Subcutaneous abdominal adipose tissue (tissue), 5 donors: ENCODE measurements around the gene MAGI1.

Experiments used
- H3K27ac ChIP-seq: one replicate; pipeline ENCODE4 v1.7.0; 2013; ENCODE audit warnings: low read depth, mild to moderate bottlenecking, inconsistent platforms, low read length, moderate library complexity
- H3K27me3 ChIP-seq, 5 donors: one replicate each; pipeline ENCODE4 v1.7.0; 2013; ENCODE audit warnings: low read length in 5 of 5, inconsistent platforms in 1 of 5; ENCODE audit not compliant: control insufficient read depth in 5 of 5, insufficient read depth in 4 of 5
- H3K36me3 ChIP-seq, 5 donors: one replicate each; pipeline ENCODE4 v1.7.0; 2013; ENCODE audit warnings: low read length in 5 of 5; ENCODE audit not compliant: control insufficient read depth in 5 of 5, insufficient read depth in 5 of 5
- H3K4me1 ChIP-seq, 5 donors: one replicate each; pipeline ENCODE4 v1.7.0; 2013; ENCODE audit warnings: low read length in 5 of 5, mild to moderate bottlenecking in 3 of 5, moderate library complexity in 1 of 5; ENCODE audit not compliant: control insufficient read depth in 5 of 5, insufficient read depth in 5 of 5
- H3K4me3 ChIP-seq, 5 donors: one replicate each; pipeline ENCODE4 v1.7.0; 2013; ENCODE audit warnings: low read length in 5 of 5, low read depth in 1 of 5
- H3K9ac ChIP-seq, 5 donors: one replicate each; pipeline ENCODE4 v1.7.0; 2013; ENCODE audit warnings: low read length in 5 of 5, mild to moderate bottlenecking in 4 of 5, moderate library complexity in 3 of 5
- H3K9me3 ChIP-seq, 5 donors: one replicate each; pipeline ENCODE4 v1.7.0; 2013; ENCODE audit warnings: low read length in 5 of 5; ENCODE audit not compliant: control insufficient read depth in 5 of 5
- donor health status: healthy.
- donor health status: healthy.
- donor health status: healthy.
- donor health status: healthy.
- donor health status: healthy.

Gene MAGI1

GRCh38 chr3:65828706-65829105, 210.0 kb downstream of the MAGI1 start:
- Histone ChIP-seq H3K27me3 (no peaks in the 10 kb centered on the region), H3K36me3 (no peaks in the 10 kb centered on the region), H3K4me1 (peaks cover 0 to 34% (median 22%) of the 10 kb centered on the region in 5 donors), H3K9me3 (no peaks in the 10 kb centered on the region), H3K4me3 (no peak overlapping the region), H3K27ac (no peak overlapping the region), H3K9ac (no peak overlapping the region)

GRCh38 chr3:65827076-65827475, 211.6 kb downstream of the MAGI1 start:
- Histone ChIP-seq H3K27ac (no peak overlapping the region), H3K4me3 (no peak overlapping the region), H3K9ac (no peak overlapping the region), H3K9me3 (peaks cover 0 to 3% (median 0%) of the 10 kb centered on the region in 5 donors), H3K36me3 (no peaks in the 10 kb centered on the region), H3K4me1 (peaks cover 0 to 27% (median 18%) of the 10 kb centered on the region in 5 donors), H3K27me3 (no peaks in the 10 kb centered on the region)

GRCh38 chr3:65824166-65824565, 214.6 kb downstream of the MAGI1 start:
- no peak overlapping the region for H3K4me3 ChIP-seq
- H3K36me3 ChIP-seq, result no peaks in the 10 kb centered on the region
- H3K9me3 ChIP-seq, result peaks cover 0 to 3% (median 0%) of the 10 kb centered on the region in 5 donors
- no peaks in the 10 kb centered on the region for H3K27me3 ChIP-seq
- peaks cover 0 to 8% (median 0%) of the 10 kb centered on the region in 5 donors for H3K4me1 ChIP-seq
- H3K27ac ChIP-seq, result no peak overlapping the region
- no peak overlapping the region for H3K9ac ChIP-seq

- Histone ChIP-seq H3K9ac (no peak overlapping the region), H3K27me3 (no peaks in the 10 kb centered on the region), H3K9me3 (peaks cover 0 to 3% (median 0%) of the 10 kb centered on the region in 5 donors), H3K4me3 (no peak overlapping the region), H3K4me1 (peaks cover 0 to 2% (median 0%) of the 10 kb centered on the region in 5 donors), H3K27ac (no peak overlapping the region), H3K36me3 (no peaks in the 10 kb centered on the region)
Measured at GRCh38 chr3:65820600-65820999, 218.1 kb downstream of the MAGI1 start.

- H3K4me1 ChIP-seq, result peaks cover 0 to 2% (median 0%) of the 10 kb centered on the region in 5 donors
- no peak overlapping the region for H3K4me3 ChIP-seq
- peaks cover 0 to 3% (median 0%) of the 10 kb centered on the region in 5 donors for H3K9me3 ChIP-seq
- no peaks in the 10 kb centered on the region for H3K27me3 ChIP-seq
- H3K27ac ChIP-seq, result no peak overlapping the region
- no peak overlapping the region for H3K9ac ChIP-seq
- H3K36me3 ChIP-seq, result no peaks in the 10 kb centered on the region
Measured at GRCh38 chr3:65819896-65820295, 218.8 kb downstream of the MAGI1 start.

- Histone ChIP-seq H3K4me1 (peaks cover 0 to 2% (median 0%) of the 10 kb centered on the region in 5 donors), H3K9ac (no peak overlapping the region), H3K9me3 (peaks cover 0 to 2% (median 0%) of the 10 kb centered on the region in 5 donors), H3K4me3 (no peak overlapping the region), H3K27me3 (no peaks in the 10 kb centered on the region), H3K36me3 (no peaks in the 10 kb centered on the region), H3K27ac (no peak overlapping the region)
Measured at GRCh38 chr3:65817553-65818126, 221.1 kb downstream of the MAGI1 start.

GRCh38 chr3:65816208-65816607, 222.5 kb downstream of the MAGI1 start:
- no peaks in the 10 kb centered on the region for H3K9me3 ChIP-seq
- no peaks in the 10 kb centered on the region for H3K27me3 ChIP-seq
- no peak overlapping the region for H3K4me3 ChIP-seq
- H3K9ac ChIP-seq, result no peak overlapping the region
- H3K4me1 ChIP-seq, result peaks cover 2 to 8% (median 6%) of the 10 kb centered on the region in 5 donors
- H3K27ac ChIP-seq, result no peak overlapping the region
- H3K36me3 ChIP-seq, result no peaks in the 10 kb centered on the region

GRCh38 chr3:65814845-65815578, 223.7 kb downstream of the MAGI1 start:
- H3K27me3 ChIP-seq, result no peaks in the 10 kb centered on the region
- no peak overlapping the region for H3K27ac ChIP-seq

GRCh38 chr3:65811892-65812291, 226.8 kb downstream of the MAGI1 start:
- Histone ChIP-seq H3K9ac (no peak overlapping the region), H3K9me3 (no peaks in the 10 kb centered on the region), H3K36me3 (no peaks in the 10 kb centered on the region), H3K27me3 (no peaks in the 10 kb centered on the region), H3K27ac (no peak overlapping the region), H3K4me3 (no peak overlapping the region), H3K4me1 (peaks cover 2 to 26% (median 24%) of the 10 kb centered on the region in 5 donors)

More at GRCh38 chr3:65814845-65815578, 223.7 kb downstream of the MAGI1 start:
- Histone ChIP-seq H3K4me3 (no peak overlapping the region), H3K9me3 (no peaks in the 10 kb centered on the region), H3K36me3 (no peaks in the 10 kb centered on the region), H3K9ac (no peak overlapping the region), H3K4me1 (peaks cover 2 to 17% (median 14%) of the 10 kb centered on the region in 5 donors)

- no peaks in the 10 kb centered on the region for H3K36me3 ChIP-seq
- no peaks in the 10 kb centered on the region for H3K27me3 ChIP-seq
- H3K9me3 ChIP-seq, result no peaks in the 10 kb centered on the region
- H3K4me1 ChIP-seq, result peaks cover 2 to 26% (median 24%) of the 10 kb centered on the region in 5 donors
- no peak overlapping the region for H3K9ac ChIP-seq
- no peak overlapping the region for H3K27ac ChIP-seq
- H3K4me3 ChIP-seq, result no peak overlapping the region
Measured at GRCh38 chr3:65811086-65811761, 227.5 kb downstream of the MAGI1 start.
